PC-3 (cell line): ENCODE measurements around the gene KAT2A. TPM values are rescaled to one million over a fixed set of nuclear protein-coding genes. Genes with fewer than 3 reads are reported as not detected.

Experiments used
- ATAC-seq: fragments of 200-7000 bp; cut with Tn5 transposase; 2 replicates; pipeline ENCODE4 v1.9.1; 2020; ENCODE audit warnings: mild to moderate bottlenecking, moderate library complexity
- BruUV-seq: library from RNA; stranded (reverse); fragments of 400-500 nt; replicated peaks from 2 replicates; lab custom pipeline; 2021; lab: Mats Ljungman, UMichigan
- CTCF ChIA-PET: fragments of 300-600 bp; sonication (Branson Sonifier 250); formaldehyde crosslinking; loops from one replicate; lab custom pipeline; 2022; ENCODE audit warnings: antibody characterized with exemption; lab: Charles Lee
- POLR2A ChIA-PET: fragments of 300-600 bp; sonication (Branson Sonifier 250); formaldehyde crosslinking; loops from one replicate; lab custom pipeline; 2022; ENCODE audit warnings: antibody characterized with exemption; ENCODE audit not compliant: unreplicated experiment; lab: Charles Lee
- DNase-seq: peaks from one replicate; pipeline ENCODE4 v3.0.0-alpha.2; 2015
- H2AFZ ChIP-seq: fragments of 300-600 bp; sonication (generic); 2 replicates; pipeline ENCODE4 v1.6.0; 2016; ENCODE audit warnings: antibody characterized with exemption, low read length
- H3F3A ChIP-seq: fragments of 300-600 bp; sonication (generic); one replicate; pipeline ENCODE4 v1.6.0; 2017; ENCODE audit warnings: antibody characterized with exemption, low read length, control low read depth, mild to moderate bottlenecking; ENCODE audit not compliant: unreplicated experiment
- H3K27ac ChIP-seq: fragments of 300-600 bp; sonication (generic); 2 replicates; pipeline ENCODE4 v1.5.1; 2016; ENCODE audit warnings: mild to moderate bottlenecking, low read length
- H3K27me3 ChIP-seq: fragments of 300-600 bp; sonication (generic); 2 replicates; pipeline ENCODE4 v1.6.1; 2016; ENCODE audit warnings: low read length, mixed read lengths
- H3K36me3 ChIP-seq: fragments of 300-600 bp; sonication (generic); 2 replicates; pipeline ENCODE4 v1.6.1; 2016; ENCODE audit warnings: low read depth, mixed run types, low read length, mixed read lengths
- H3K4me1 ChIP-seq: fragments of 300-600 bp; sonication (generic); 2 replicates; pipeline ENCODE4 v1.5.1; 2016; ENCODE audit warnings: low read length; ENCODE audit not compliant: insufficient read depth
- H3K4me2 ChIP-seq: fragments of 300-600 bp; sonication (generic); 2 replicates; pipeline ENCODE4 v1.6.0; 2016; ENCODE audit warnings: low read length
- H3K4me3 ChIP-seq: fragments of 300-600 bp; sonication (generic); 2 replicates; pipeline ENCODE4 v1.5.1; 2016; ENCODE audit warnings: mild to moderate bottlenecking, low read length, mixed read lengths
- H3K79me2 ChIP-seq: fragments of 300-600 bp; sonication (generic); 2 replicates; pipeline ENCODE4 v1.6.1; 2017; ENCODE audit warnings: low read length, mixed read lengths
- H3K9ac ChIP-seq: fragments of 300-600 bp; sonication (generic); 2 replicates; pipeline ENCODE4 v1.6.0; 2016; ENCODE audit warnings: mild to moderate bottlenecking, low read length
- H3K9me2 ChIP-seq: fragments of 300-600 bp; sonication (generic); replicated peaks from 2 replicates; pipeline ENCODE4 v1.6.1; 2016; ENCODE audit warnings: mixed run types, low read length, mixed read lengths
- H3K9me3 ChIP-seq: fragments of 300-600 bp; sonication (generic); 2 replicates; pipeline ENCODE4 v1.6.1; 2016; ENCODE audit warnings: low read length, mixed read lengths
- H4K20me1 ChIP-seq: fragments of 300-600 bp; sonication (generic); 2 replicates; pipeline ENCODE4 v1.6.1; 2016; ENCODE audit warnings: low read length, mixed read lengths
- CTCF ChIP-seq: fragments of 300-600 bp; sonication (generic); conservative IDR thresholded peaks from 2 replicates; pipeline ENCODE4 v1.5.1; 2017; ENCODE audit warnings: antibody characterized with exemption, low read depth, mild to moderate bottlenecking, low read length
- EZH2 ChIP-seq: fragments of 300-600 bp; sonication (generic); IDR thresholded peaks from one replicate; pipeline ENCODE4 v1.6.1; 2017; ENCODE audit warnings: antibody characterized with exemption, mild to moderate bottlenecking, low read length; ENCODE audit not compliant: unreplicated experiment
- EZH2phosphoT487 ChIP-seq: fragments of 300-600 bp; sonication (generic); IDR thresholded peaks from 2 replicates; pipeline ENCODE4 v1.6.1; 2018; ENCODE audit warnings: mild to moderate bottlenecking, antibody characterized with exemption, low read length, borderline replicate concordance
- intact Hi-C: fragments of 100-400 bp; cut with micrococcal nuclease; formaldehyde crosslinking; loops from 2 replicates; pipeline ENCODE4 v1.9.0; 2023
- total RNA-seq: library from RNA; depleted of rRNA; stranded (reverse); fragments of >200 nt; gene quantifications from 2 replicates; pipeline ENCODE4 v1.2.3, GENCODE V29; 2014

Gene KAT2A
- total RNA-seq, 1 experiment from 2014 or later, result not detected

GRCh38 chr17:42167807-42168206 lies 46.6 kb upstream of the KAT2A start:
- Histone ChIP-seq H3K4me3 (no peak overlapping the region), H3K4me1 (no peaks in the 10 kb centered on the region), H3K9me3 (no peaks in the 10 kb centered on the region), H3K79me2 (no peaks in the 10 kb centered on the region), H3K36me3 (no peaks in the 10 kb centered on the region), H3F3A (no peaks in the 10 kb centered on the region), H3K4me2 (no peak overlapping the region), H2AFZ (no peak overlapping the region), H3K9me2 (no peaks in the 10 kb centered on the region), H3K9ac (no peak overlapping the region), H4K20me1 (no peaks in the 10 kb centered on the region), H3K27me3 (no peaks in the 10 kb centered on the region), H3K27ac (no peak overlapping the region)
- BruUV-seq, result no TSS peak
- ChIA-PET CTCF (no interaction called here), POLR2A (no interaction called here)
- DNase-seq, result no peak
- intact Hi-C loops, result no loop called here
- ATAC-seq, result no peak
- TF ChIP-seq EZH2 (no peak), EZH2phosphoT487 (no peak), CTCF (no peak)

- Histone ChIP-seq H3K4me3 (no peak overlapping the region), H3K9ac (no peak overlapping the region), H2AFZ (no peak overlapping the region), H3K4me2 (no peak overlapping the region), H3K9me2 (no peaks in the 10 kb centered on the region), H3K27me3 (no peaks in the 10 kb centered on the region), H4K20me1 (no peaks in the 10 kb centered on the region), H3K9me3 (no peaks in the 10 kb centered on the region), H3K4me1 (no peaks in the 10 kb centered on the region), H3K79me2 (no peaks in the 10 kb centered on the region), H3F3A (no peaks in the 10 kb centered on the region), H3K36me3 (no peaks in the 10 kb centered on the region), H3K27ac (no peak overlapping the region)
- TF ChIP-seq EZH2, result no peak
- TF ChIP-seq CTCF, result no peak
- TF ChIP-seq EZH2phosphoT487, result no peak
- DNase-seq, result no peak
- POLR2A ChIA-PET, result no interaction called here
- no TSS peak for BruUV-seq
- ATAC-seq, result no peak
- intact Hi-C loops, result no loop called here
- CTCF ChIA-PET, result no interaction called here
Measured at GRCh38 chr17:42166196-42166763, 45.1 kb upstream of the KAT2A start.

- ATAC-seq (no peak), DNase-seq (no peak)
- Histone ChIP-seq H3K9me2 (no peaks in the 10 kb centered on the region), H3K4me2 (no peak overlapping the region), H3K36me3 (no peaks in the 10 kb centered on the region), H3K9ac (no peak overlapping the region), H3K27me3 (no peaks in the 10 kb centered on the region), H3K4me1 (no peaks in the 10 kb centered on the region), H3K27ac (no peak overlapping the region), H3K9me3 (no peaks in the 10 kb centered on the region), H2AFZ (no peak overlapping the region), H3K79me2 (no peaks in the 10 kb centered on the region), H3F3A (no peaks in the 10 kb centered on the region), H3K4me3 (no peak overlapping the region), H4K20me1 (no peaks in the 10 kb centered on the region)
- BruUV-seq, result no TSS peak
- CTCF ChIA-PET, result no interaction called here
- intact Hi-C loops, result no loop called here
- TF ChIP-seq CTCF (no peak), EZH2 (no peak), EZH2phosphoT487 (no peak)
- POLR2A ChIA-PET, result no interaction called here
Measured at GRCh38 chr17:42165751-42166150, 44.6 kb upstream of the KAT2A start.
